ACC112 (cell line): ENCODE measurements around the gene GRB10.
A peak's percentile ranks its signal among the peaks of the same experiment; 100 is the strongest.

Experiments used
- H2AFZ ChIP-seq: fragments of 200-600 bp; sonication (generic); one replicate; pipeline ENCODE4 v1.6.0; 2017; ENCODE audit warnings: antibody characterized with exemption, low read length; ENCODE audit not compliant: unreplicated experiment
- H3K27ac ChIP-seq: fragments of 200-600 bp; sonication (generic); 2 replicates; pipeline ENCODE4 v1.5.1; 2014; ENCODE audit warnings: low read depth, mild to moderate bottlenecking, antibody characterized with exemption, low read length, moderate library complexity
- H3K27me3 ChIP-seq: fragments of 200-600 bp; sonication (generic); 2 replicates; pipeline ENCODE4 v1.6.1; 2014; ENCODE audit warnings: mild to moderate bottlenecking, antibody characterized with exemption, low read length, moderate library complexity, mixed read lengths; ENCODE audit not compliant: insufficient read depth
- H3K36me3 ChIP-seq: fragments of 200-600 bp; sonication (generic); 2 replicates; pipeline ENCODE4 v1.6.1; 2016; ENCODE audit warnings: mild to moderate bottlenecking, antibody characterized with exemption, low read length, moderate library complexity, mixed read lengths; ENCODE audit not compliant: insufficient read depth
- H3K4me1 ChIP-seq: fragments of 200-600 bp; sonication (generic); one replicate; pipeline ENCODE4 v1.6.1; 2016; ENCODE audit warnings: low read length, mixed read lengths; ENCODE audit not compliant: insufficient read depth, unreplicated experiment, control insufficient read depth
- H3K4me3 ChIP-seq: fragments of 200-600 bp; sonication (generic); 2 replicates; pipeline ENCODE4 v1.5.1; 2014; ENCODE audit warnings: mild to moderate bottlenecking, low read depth, low read length
- H3K79me2 ChIP-seq: fragments of 200-600 bp; sonication (generic); one replicate; pipeline ENCODE4 v1.6.0; 2016; ENCODE audit warnings: low read length; ENCODE audit not compliant: control insufficient read depth, unreplicated experiment, insufficient read depth

The GRB10 gene

GRCh38 chr7:50664937-50665336, 117.8 kb downstream of the GRB10 start:
- Histone ChIP-seq H3K79me2 (no peaks in the 10 kb centered on the region), H3K36me3 (0 out of 2 replicates have a peak, but pooled peaks cover 4% of the 10 kb centered on the region), H3K4me3 (no peak overlapping the region), H2AFZ (no peak overlapping the region), H3K4me1 (peaks cover 56% of the 10 kb centered on the region), H3K27ac (peak overlapping the region; percentile 80), H3K27me3 (no peaks in the 10 kb centered on the region)

- H3K79me2 ChIP-seq = no peaks in the 10 kb centered on the region
- H3K4me1 ChIP-seq = peaks cover 56% of the 10 kb centered on the region
- no peaks in the 10 kb centered on the region for H3K36me3 ChIP-seq
- H2AFZ ChIP-seq = no peak overlapping the region
- no peak overlapping the region for H3K4me3 ChIP-seq
- no peaks in the 10 kb centered on the region for H3K27me3 ChIP-seq
- peak overlapping the region; percentile 80; the same call in 1 of the 2 replicates for H3K27ac ChIP-seq
Observed at GRCh38 chr7:50664461-50664922, 118.2 kb downstream of the GRB10 start.

- Histone ChIP-seq H3K4me1 (peaks cover 63% of the 10 kb centered on the region), H3K36me3 (no peaks in the 10 kb centered on the region), H3K4me3 (no peak overlapping the region), H3K79me2 (no peaks in the 10 kb centered on the region), H3K27me3 (no peaks in the 10 kb centered on the region), H2AFZ (no peak overlapping the region), H3K27ac (no peak overlapping the region)
Observed at GRCh38 chr7:50663396-50664102, 119.1 kb downstream of the GRB10 start.

- Histone ChIP-seq H3K27me3 (no peaks in the 10 kb centered on the region), H2AFZ (no peak overlapping the region), H3K27ac (no peak overlapping the region), H3K4me1 (peaks cover 65% of the 10 kb centered on the region), H3K4me3 (no peak overlapping the region), H3K36me3 (no peaks in the 10 kb centered on the region), H3K79me2 (no peaks in the 10 kb centered on the region)
Observed at GRCh38 chr7:50662996-50663395, 119.7 kb downstream of the GRB10 start.

- Histone ChIP-seq H3K79me2 (no peaks in the 10 kb centered on the region), H2AFZ (no peak overlapping the region), H3K4me1 (peaks cover 60% of the 10 kb centered on the region), H3K4me3 (no peak overlapping the region), H3K36me3 (no peaks in the 10 kb centered on the region), H3K27me3 (no peaks in the 10 kb centered on the region), H3K27ac (no peak overlapping the region)
Observed at GRCh38 chr7:50662041-50662694, 120.5 kb downstream of the GRB10 start.

- no peaks in the 10 kb centered on the region for H3K27me3 ChIP-seq
- peaks cover 65% of the 10 kb centered on the region for H3K4me1 ChIP-seq
- no peak overlapping the region for H2AFZ ChIP-seq
- no peaks in the 10 kb centered on the region for H3K79me2 ChIP-seq
- no peak overlapping the region for H3K4me3 ChIP-seq
- no peak overlapping the region for H3K27ac ChIP-seq
- H3K36me3 ChIP-seq = no peaks in the 10 kb centered on the region
Observed at GRCh38 chr7:50661345-50662040, 121.2 kb downstream of the GRB10 start.

GRCh38 chr7:50660830-50661175, 121.9 kb downstream of the GRB10 start:
- no peak overlapping the region for H3K27ac ChIP-seq
- no peaks in the 10 kb centered on the region for H3K27me3 ChIP-seq
- peaks cover 65% of the 10 kb centered on the region for H3K4me1 ChIP-seq
- H2AFZ ChIP-seq = no peak overlapping the region
- H3K36me3 ChIP-seq = no peaks in the 10 kb centered on the region
- H3K4me3 ChIP-seq = no peak overlapping the region
- H3K79me2 ChIP-seq = no peaks in the 10 kb centered on the region

- Histone ChIP-seq H3K79me2 (no peaks in the 10 kb centered on the region), H3K4me3 (no peak overlapping the region), H3K36me3 (no peaks in the 10 kb centered on the region), H2AFZ (no peak overlapping the region), H3K27me3 (no peaks in the 10 kb centered on the region), H3K27ac (no peak overlapping the region), H3K4me1 (peaks cover 63% of the 10 kb centered on the region)
Observed at GRCh38 chr7:50660040-50660829, 122.5 kb downstream of the GRB10 start.

- peaks cover 64% of the 10 kb centered on the region for H3K4me1 ChIP-seq
- no peak overlapping the region for H3K4me3 ChIP-seq
- no peaks in the 10 kb centered on the region for H3K36me3 ChIP-seq
- H3K27me3 ChIP-seq = no peaks in the 10 kb centered on the region
- H3K27ac ChIP-seq = no peak overlapping the region
- H2AFZ ChIP-seq = no peak overlapping the region
- no peaks in the 10 kb centered on the region for H3K79me2 ChIP-seq
Observed at GRCh38 chr7:50659329-50659965, 123.2 kb downstream of the GRB10 start.

- Histone ChIP-seq H3K36me3 (no peaks in the 10 kb centered on the region), H3K4me3 (no peak overlapping the region), H3K4me1 (peaks cover 65% of the 10 kb centered on the region), H3K27me3 (no peaks in the 10 kb centered on the region), H2AFZ (no peak overlapping the region), H3K27ac (peak overlapping the region; percentile 95), H3K79me2 (no peaks in the 10 kb centered on the region)
Observed at GRCh38 chr7:50658696-50659095, 124.0 kb downstream of the GRB10 start.
